ENCODE measurements around the gene SLCO4A1. TPM values are rescaled to one million over a fixed set of nuclear protein-coding genes. Genes with fewer than 3 reads are reported as not detected.

The SLCO4A1 gene, protein sequence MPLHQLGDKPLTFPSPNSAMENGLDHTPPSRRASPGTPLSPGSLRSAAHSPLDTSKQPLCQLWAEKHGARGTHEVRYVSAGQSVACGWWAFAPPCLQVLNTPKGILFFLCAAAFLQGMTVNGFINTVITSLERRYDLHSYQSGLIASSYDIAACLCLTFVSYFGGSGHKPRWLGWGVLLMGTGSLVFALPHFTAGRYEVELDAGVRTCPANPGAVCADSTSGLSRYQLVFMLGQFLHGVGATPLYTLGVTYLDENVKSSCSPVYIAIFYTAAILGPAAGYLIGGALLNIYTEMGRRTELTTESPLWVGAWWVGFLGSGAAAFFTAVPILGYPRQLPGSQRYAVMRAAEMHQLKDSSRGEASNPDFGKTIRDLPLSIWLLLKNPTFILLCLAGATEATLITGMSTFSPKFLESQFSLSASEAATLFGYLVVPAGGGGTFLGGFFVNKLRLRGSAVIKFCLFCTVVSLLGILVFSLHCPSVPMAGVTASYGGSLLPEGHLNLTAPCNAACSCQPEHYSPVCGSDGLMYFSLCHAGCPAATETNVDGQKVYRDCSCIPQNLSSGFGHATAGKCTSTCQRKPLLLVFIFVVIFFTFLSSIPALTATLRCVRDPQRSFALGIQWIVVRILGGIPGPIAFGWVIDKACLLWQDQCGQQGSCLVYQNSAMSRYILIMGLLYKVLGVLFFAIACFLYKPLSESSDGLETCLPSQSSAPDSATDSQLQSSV
- total RNA-seq, result 0.66 and 1.3 TPM in 2 replicates

DNA sequence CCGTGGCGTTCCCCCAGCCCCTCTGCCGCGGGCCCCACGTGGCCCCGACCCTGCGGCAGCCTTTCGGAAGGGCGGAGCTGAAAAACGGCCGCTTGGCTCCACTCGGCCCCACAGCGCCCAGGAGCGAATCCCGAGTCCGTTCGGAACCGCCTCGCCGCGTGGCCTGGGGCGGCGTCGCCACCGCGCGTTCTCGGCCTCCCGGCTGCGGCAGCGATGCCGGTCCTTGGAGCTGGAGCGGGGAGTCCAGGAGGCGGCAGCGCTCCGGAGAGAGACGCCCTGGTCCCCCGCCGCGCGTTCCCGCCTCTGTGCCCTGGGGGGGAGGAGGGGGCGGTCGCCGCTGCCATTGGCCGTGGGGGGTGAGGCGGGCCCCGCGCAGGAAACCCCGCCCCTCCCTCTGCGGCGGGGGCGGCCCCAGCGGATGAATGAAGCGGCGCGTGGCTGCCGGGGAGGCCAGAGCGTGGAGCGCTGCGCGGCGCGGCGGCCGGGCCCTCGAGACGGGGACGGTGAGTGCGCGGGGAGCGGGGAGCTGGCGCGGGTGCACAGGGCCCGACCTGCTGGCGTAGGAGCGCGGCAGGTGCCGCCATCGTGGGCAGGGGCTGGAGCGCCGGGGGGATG, at the start of gene SLCO4A1:
Gene SLCO4A1, plus strand, starts transcription at position 453 of the 615 bp plus-strand sequence. CDS start 13,952 bp downstream, outside the sequence.

DNA sequence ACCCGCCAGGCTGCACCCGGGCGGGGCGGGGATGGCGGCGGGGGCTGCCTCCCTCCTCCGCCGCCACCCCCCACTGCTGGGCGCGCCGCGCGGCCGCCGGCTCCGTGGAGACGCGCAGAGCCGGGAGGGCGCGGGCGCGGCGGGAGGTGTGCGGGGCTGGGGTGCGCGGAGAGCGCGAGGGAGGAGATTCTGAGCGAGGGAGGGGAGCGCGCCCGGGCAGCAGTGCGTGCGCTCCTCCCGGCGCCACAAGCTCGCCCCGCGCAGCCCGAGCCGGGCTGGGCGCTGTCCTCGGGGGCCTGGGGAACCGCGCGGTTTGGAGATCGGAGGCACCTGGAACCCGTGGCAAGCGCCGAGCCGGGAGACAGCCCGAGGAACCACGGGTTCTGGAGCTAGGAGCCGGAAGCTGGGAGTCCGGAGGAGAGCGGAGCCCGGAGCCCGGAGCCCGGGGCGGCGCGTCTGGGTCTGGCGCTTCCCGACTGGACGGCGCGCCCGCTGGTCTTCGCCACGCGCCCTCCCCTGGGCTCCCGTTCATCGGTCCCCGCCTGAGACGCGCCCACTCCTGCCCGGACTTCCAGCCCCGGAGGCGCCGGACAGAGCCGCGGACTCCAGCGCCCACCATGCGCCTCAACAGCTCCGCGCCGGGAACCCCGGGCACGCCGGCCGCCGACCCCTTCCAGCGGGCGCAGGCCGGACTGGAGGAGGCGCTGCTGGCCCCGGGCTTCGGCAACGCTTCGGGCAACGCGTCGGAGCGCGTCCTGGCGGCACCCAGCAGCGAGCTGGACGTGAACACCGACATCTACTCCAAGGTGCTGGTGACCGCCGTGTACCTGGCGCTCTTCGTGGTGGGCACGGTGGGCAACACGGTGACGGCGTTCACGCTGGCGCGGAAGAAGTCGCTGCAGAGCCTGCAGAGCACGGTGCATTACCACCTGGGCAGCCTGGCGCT, 66.6 kb downstream of the SLCO4A1 start, which contains the start of gene NTSR1:
Gene NTSR1, plus strand, starts transcription at position 246 of the 946 bp plus-strand sequence. Its CDS starts 372 bp downstream, at position 618.

Other genes starting within 250 kb of the SLCO4A1 start
- gene CABLES2, start 235.2 kb upstream of the SLCO4A1 start, total RNA-seq, result 1.0 and 1.7 TPM in 2 replicates
- gene RBBP8NL, start 215.0 kb upstream of the SLCO4A1 start, total RNA-seq, result not detected in 2 replicates
- gene GATA5, start 166.5 kb upstream of the SLCO4A1 start, total RNA-seq, result not detected in 2 replicates
- gene NTSR1, start 66.3 kb downstream of the SLCO4A1 start, total RNA-seq, result 0.66 and 1.3 TPM in 2 replicates
- gene MRGBP, start 154.0 kb downstream of the SLCO4A1 start, total RNA-seq, result 19.5 and 19.8 TPM in 2 replicates
- gene OGFR, start 162.3 kb downstream of the SLCO4A1 start, total RNA-seq, result 31.4 and 59.0 TPM in 2 replicates
- gene COL9A3, start 174.5 kb downstream of the SLCO4A1 start, total RNA-seq, result 0.15 and 1.2 TPM in 2 replicates
- gene TCFL5, start 219.3 kb downstream of the SLCO4A1 start, total RNA-seq, result 19.0 and 20.5 TPM in 2 replicates

Data from smooth muscle cell of trachea (primary cell).